Heart left ventricle (tissue), 16 donors: ENCODE data around the gene ABL2. TPM values are rescaled to one million over a fixed set of nuclear protein-coding genes. Genes with fewer than 3 reads are reported as not detected.

ENCODE experiments used
- ATAC-seq, 4 donors: fragments of 200-7000 bp; cut with Tn5 transposase; one replicate each; pipeline ENCODE4 v1.9.1; 2020 to 2022; ENCODE audit warnings: moderate library complexity in 4 of 4, mild to moderate bottlenecking in 3 of 4, moderate number of reproducible peaks in 1 of 4
- DNase-seq, 5 donors: peaks; one replicate each; pipeline ENCODE4 v3.0.0-alpha.2; 2020
- H3K27ac ChIP-seq, 12 donors: fragments of 200-600 bp; sonication (generic) in 4 of 12; one replicate each; pipeline versions ENCODE4 v1.5.0 to v1.8.0; 2016 to 2022; ENCODE audit warnings: mild to moderate bottlenecking in 2 of 12
- H3K27me3 ChIP-seq, 9 donors: fragments of 200-600 bp; sonication (generic) in 2 of 9; one replicate each; pipeline versions ENCODE4 v1.5.1 to v1.8.0; 2016 to 2022; ENCODE audit warnings: mild to moderate bottlenecking in 3 of 9
- H3K36me3 ChIP-seq, 9 donors: fragments of 200-600 bp; sonication (generic) in 2 of 9; one replicate each; pipeline versions ENCODE4 v1.5.0 to v1.8.0; 2018 to 2022; ENCODE audit warnings: mild to moderate bottlenecking in 2 of 9
- H3K4me1 ChIP-seq, 12 donors: fragments of 200-600 bp; sonication (generic) in 4 of 12; one replicate each; pipeline versions ENCODE4 v1.5.0 to v1.8.0; 2016 to 2022; ENCODE audit warnings: mild to moderate bottlenecking in 3 of 12
- H3K4me3 ChIP-seq, 12 donors: fragments of 200-600 bp; sonication (generic) in 4 of 12; one replicate each; pipeline versions ENCODE4 v1.5.0 to v1.8.0; 2017 to 2022; ENCODE audit warnings: mild to moderate bottlenecking in 9 of 12, moderate library complexity in 4 of 12
- H3K9me3 ChIP-seq, 12 donors: fragments of 200-600 bp; sonication (generic) in 4 of 12; one replicate each; pipeline versions ENCODE4 v1.5.0 to v1.8.0; 2016 to 2022; ENCODE audit warnings: mild to moderate bottlenecking in 1 of 12
- CTCF ChIP-seq, 12 donors: fragments of 200-600 bp; sonication (generic) in 4 of 12; IDR thresholded peaks; one replicate each; pipeline versions ENCODE4 v1.5.0 to v1.8.0; 2018 to 2022; ENCODE audit warnings: antibody characterized with exemption in 12 of 12, mild to moderate bottlenecking in 5 of 12
- POLR2A ChIP-seq, 2 donors: fragments of 450-650 bp; IDR thresholded peaks; one replicate each; pipeline ENCODE4 v1.6.1; 2017; ENCODE audit warnings: antibody characterized with exemption in 2 of 2, mild to moderate bottlenecking in 2 of 2, moderate library complexity in 2 of 2
- WGBS, 4 donors: extraction: QIAGEN DNeasy Blood & Tissue Kit in 2 of 4; methylation state at CpG; one replicate each; pipeline versions ENCODE4 v1.1.5 to v1.1.7; 2013 to 2018; 5-methylcytosine and 5-hydroxymethylcytosine counted together
- intact Hi-C, 10 donors: fragments of 100-400 bp; cut with DNase I; formaldehyde crosslinking; loops; one replicate each; pipeline versions ENCODE4 v1.11.1 to v1.14.2; 2022
- polyA plus RNA-seq, 2 donors: library from polyadenylated mRNA; stranded (reverse); fragments of 200-250 nt; gene quantifications; one replicate each; pipeline ENCODE4 v1.2.3, GENCODE V29; 2013
- total RNA-seq, 9 donors: library from RNA; depleted of rRNA in 2 of 9; stranded (reverse); fragments of >200 nt in 2 of 9; fragmentation: NEBNext Ultra II Directional in 3 of 9; extraction: Animal tissue kit (Norgen Biotek cat#: 25700) in 3 of 9; gene quantifications; one replicate each; pipeline versions ENCODE4 v1.1.0 to v1.2.4, GENCODE V29; 2016 to 2023
- donor health status: ischemic (EF 13 %, LVEDD 7.1; RV severe dilation, severe dysfunction).
- donor health status: healthy with polysubstance abuse.
- donor health status: DM: no; HTN: yes; CAD: no.
- donor health status: DM: no; HTN: no; CAD: no.
- donor health status: ischemic (EF 25% LVEDD 6.9; RV normal size, moderate dysfunction).
- donor health status: ischemic (EF 25% LVEDD 5.7; RV mildly dilated, moderate dysfunction).
- donor health status: healthy.
- donor health status: DM: yes; HTN: yes; CAD: no.
- donor health status: ischemic (EF 35%, LVEDD 5.7; RV mildly dilated, moderate dysfunction).
- donor health status: nonischemic (EF 11% LVEDD 7.7; RV severe dilation, severe dysfunction).
- donor health status: DM: yes; HTN: yes; CAD: no.
- donor health status: PGD.
- donor health status: ischemic (EF 29% LVEDD 5.4; RV normal size, mild dysfunction).
- donor health status: nonischemic (EF 23%, LVEDD 6.1; RV moderate dilation, normal function).

ABL2 gene
- total and polyA plus RNA-seq, 11 donors, result 2.5 to 22.0 (median 10.2) TPM

- Histone ChIP-seq H3K27ac (no peak overlapping the region), H3K4me1 (peaks cover 0 to 47% (median 32%) of the 10 kb centered on the region in 12 donors)
Observed at GRCh38 chr1:179087665-179088064, 141.8 kb downstream of the ABL2 start.

GRCh38 chr1:179083533-179083932 lies 145.9 kb downstream of the ABL2 start:
- Histone ChIP-seq H3K9me3 (no peaks in the 10 kb centered on the region), H3K27me3 (no peaks in the 10 kb centered on the region), H3K4me1 (peaks cover 0 to 45% (median 16%) of the 10 kb centered on the region in 12 donors), H3K36me3 (peaks cover 0 to 39% (median 18%) of the 10 kb centered on the region in 9 donors), H3K27ac (no peak overlapping the region), H3K4me3 (peak overlapping the region in 1 of 12 donors; percentile 99)
- intact Hi-C loops, result loop anchor here in 8 of 10 donors (2.0 to 10.0 kb wide), 7 partner anchors 44 to 731 kb away; partner anchors contain the start of genes SOAT1 (in 4 of the 8) and AXDND1 (in 2 of the 8)
- TF ChIP-seq POLR2A (IDR thresholded peaks at IDR 0.05), result no peak
- TF ChIP-seq CTCF (IDR thresholded peaks at IDR 0.05), result no peak
- no peak for DNase-seq
- ATAC-seq, result no peak
- WGBS, 4 donors, result 50 to 94% (median 84%) methylated on average over 4 to 8 of the region's 8 CpGs

More at GRCh38 chr1:179087665-179088064, 141.8 kb downstream of the ABL2 start:
- intact Hi-C loops, result loop anchor here in 1 of 10 donors (10.0 kb wide), 1 partner anchor 727 kb away; no protein-coding TSS in a partner anchor
- TF ChIP-seq POLR2A (IDR thresholded peaks at IDR 0.05) (no peak), CTCF (IDR thresholded peaks at IDR 0.05) (no peak)
- WGBS, 4 donors, result 35 to 80% (median 67%) methylated on average over 5 to 11 of the region's 11 CpGs
- DNase-seq (no peak), ATAC-seq (no peak)
- H3K9me3 ChIP-seq, result no peaks in the 10 kb centered on the region
- H3K4me3 ChIP-seq, result no peak overlapping the region
- H3K36me3 ChIP-seq, result peaks cover 0 to 64% (median 24%) of the 10 kb centered on the region in 9 donors
- no peaks in the 10 kb centered on the region for H3K27me3 ChIP-seq

- DNase-seq (no peak), ATAC-seq (no peak)
- WGBS, 4 donors, result 23 to 36% (median 26%) methylated on average over 3 of the region's 3 CpGs; no CpG with 5 or more reads in 1 of the 4 donors
- peak overlapping the region in 7 of 12 donors; percentile 87 to 93 (median 90) for H3K27ac ChIP-seq
- no peaks in the 10 kb centered on the region for H3K27me3 ChIP-seq
- H3K36me3 ChIP-seq, result peaks cover 0 to 33% (median 12%) of the 10 kb centered on the region in 9 donors
- H3K4me1 ChIP-seq, result peaks cover 0 to 39% (median 16%) of the 10 kb centered on the region in 12 donors
- no peaks in the 10 kb centered on the region for H3K9me3 ChIP-seq
- H3K4me3 ChIP-seq, result peak overlapping the region in 11 of 12 donors; percentile 72 to 100 (median 93)
- intact Hi-C loops, result loop anchor here in 8 of 10 donors (2.0 to 10.0 kb wide), 7 partner anchors 44 to 732 kb away; partner anchors contain the start of genes SOAT1 (in 4 of the 8) and AXDND1 (in 2 of the 8)
- TF ChIP-seq CTCF (IDR thresholded peaks at IDR 0.05) (no peak), POLR2A (IDR thresholded peaks at IDR 0.05) (no peak)
Observed at GRCh38 chr1:179082999-179083335, 146.5 kb downstream of the ABL2 start.

GRCh38 chr1:179082333-179082998 lies 147.0 kb downstream of the ABL2 start:
- WGBS, 4 donors, result 0 to 2% (median 1%) methylated on average over 27 to 52 of the region's 52 CpGs
- DNase-seq, result peak in 3 of 5 donors; percentile 28 to 36 (median 33)
- intact Hi-C loops, result loop anchor here in 8 of 10 donors (2.0 to 10.0 kb wide), 7 partner anchors 45 to 732 kb away; partner anchors contain the start of genes SOAT1 (in 4 of the 8) and AXDND1 (in 2 of the 8)

More at GRCh38 chr1:179082333-179082998, 147.0 kb downstream of the ABL2 start:
- peak overlapping the region; percentile 72 to 100 (median 92) for H3K4me3 ChIP-seq
- peak overlapping the region; percentile 68 to 93 (median 89) for H3K27ac ChIP-seq
- no peak for TF ChIP-seq CTCF (IDR thresholded peaks at IDR 0.05)
- no peak for TF ChIP-seq POLR2A (IDR thresholded peaks at IDR 0.05)
- peaks cover 0 to 29% (median 9%) of the 10 kb centered on the region in 9 donors for H3K36me3 ChIP-seq
- peak in 3 of 4 donors; percentile 16 to 57 (median 53) for ATAC-seq
- peaks cover 0 to 34% (median 16%) of the 10 kb centered on the region in 12 donors for H3K4me1 ChIP-seq
- no peaks in the 10 kb centered on the region for H3K9me3 ChIP-seq
- H3K27me3 ChIP-seq, result no peaks in the 10 kb centered on the region
